Measurements from ENCODE around the gene AGTPBP1.

- TF ChIP-seq CTCF (IDR thresholded peaks at IDR 0.05) (no peak), EZH2 (IDR thresholded peaks at IDR 0.05) (no peak)
Observed at GRCh38 chr9:85639675-85640186, 102.0 kb downstream of the AGTPBP1 start.

Data from neural progenitor cell (in vitro differentiated cells).